Cardiac muscle cell (in vitro differentiated cells and primary cell): ENCODE data around the gene TNRC6C. TPM values are rescaled to one million over a fixed set of nuclear protein-coding genes. Genes with fewer than 3 reads are reported as not detected.
A peak's percentile ranks its signal among the peaks of the same experiment; 100 is the strongest.

Experiments used
- DNase-seq, 2 donors: peaks; one replicate each; pipeline versions ENCODE4 v3.0.0 to v3.0.0-alpha.2; 2010 to 2017; ENCODE audit warnings: low read depth in 1 of 2, low spot score in 1 of 2
- H3K27ac ChIP-seq: fragments of 200-600 bp; sonication (generic); 2 replicates; pipeline ENCODE4 v1.5.1; 2016
- H3K27me3 ChIP-seq: fragments of 200-600 bp; sonication (generic); 2 replicates; pipeline ENCODE4 v1.6.0; 2016; ENCODE audit warnings: control low read depth
- H3K36me3 ChIP-seq: fragments of 200-600 bp; sonication (generic); 2 replicates; pipeline ENCODE4 v1.5.1; 2016; ENCODE audit warnings: control low read depth
- H3K4me1 ChIP-seq: fragments of 200-600 bp; sonication (generic); 2 replicates; pipeline ENCODE4 v1.8.1; 2017; ENCODE audit warnings: low read depth, mild to moderate bottlenecking, mixed run types
- H3K4me3 ChIP-seq: fragments of 200-600 bp; sonication (generic); 2 replicates; pipeline ENCODE4 v1.5.1; 2016; ENCODE audit warnings: mild to moderate bottlenecking
- H3K9me3 ChIP-seq: fragments of 200-600 bp; sonication (generic); 2 replicates; pipeline ENCODE4 v1.5.1; 2017; ENCODE audit warnings: low read depth, mild to moderate bottlenecking, control low read depth
- CTCF ChIP-seq: IDR thresholded peaks from 2 replicates; pipeline ENCODE4 v1.5.1; 2012; ENCODE audit warnings: low read depth, mild to moderate bottlenecking, low read length
- polyA plus RNA-seq: library from polyadenylated mRNA; unstranded; fragments of >200 nt; fragmentation: Nextera tagmentation; extraction: Ambion mirVana; gene quantifications from 2 replicates; pipeline ENCODE4 v1.2.1, GENCODE V29; 2016
- total RNA-seq: library from RNA; depleted of rRNA; stranded (reverse); fragments of >200 nt; gene quantifications from 2 replicates; pipeline ENCODE4 v1.2.3, GENCODE V29; 2016

TNRC6C gene
- total and polyA plus RNA-seq, 2 experiments from 2014 or later, result 6.5 to 13.3 TPM

- H3K27me3 ChIP-seq, result no peaks in the 10 kb centered on the region
- peaks cover 11% of the 10 kb centered on the region for H3K4me1 ChIP-seq
- peak overlapping the region; percentile 16 for H3K4me3 ChIP-seq
- H3K36me3 ChIP-seq, result no peaks in the 10 kb centered on the region
- TF ChIP-seq CTCF, result no peak
- DNase-seq, result no peak
- H3K27ac ChIP-seq, result no peak overlapping the region
- H3K9me3 ChIP-seq, result no peaks in the 10 kb centered on the region
Observed at GRCh38 chr17:78131172-78132083, 172.9 kb downstream of the TNRC6C start.

- Histone ChIP-seq H3K4me1 (peaks cover 4% of the 10 kb centered on the region), H3K27ac (no peak overlapping the region), H3K36me3 (no peaks in the 10 kb centered on the region), H3K9me3 (no peaks in the 10 kb centered on the region), H3K4me3 (peak overlapping the region; percentile 16), H3K27me3 (no peaks in the 10 kb centered on the region)
- peak in 1 of 2 donors; percentile 48 for DNase-seq
- TF ChIP-seq CTCF, result no peak
Observed at GRCh38 chr17:78132084-78132676, 173.7 kb downstream of the TNRC6C start.

- Histone ChIP-seq H3K4me1 (peaks cover 4% of the 10 kb centered on the region), H3K4me3 (no peak overlapping the region), H3K9me3 (no peaks in the 10 kb centered on the region), H3K27me3 (no peaks in the 10 kb centered on the region), H3K27ac (no peak overlapping the region), H3K36me3 (no peaks in the 10 kb centered on the region)
- no peak for DNase-seq
- no peak for TF ChIP-seq CTCF
Observed at GRCh38 chr17:78132767-78133178, 174.3 kb downstream of the TNRC6C start.

- H3K27ac ChIP-seq, result no peak overlapping the region
- H3K9me3 ChIP-seq, result no peaks in the 10 kb centered on the region
- TF ChIP-seq CTCF, result no peak
- no peaks in the 10 kb centered on the region for H3K27me3 ChIP-seq
- no peaks in the 10 kb centered on the region for H3K36me3 ChIP-seq
- DNase-seq, result no peak
- peaks cover 4% of the 10 kb centered on the region for H3K4me1 ChIP-seq
- H3K4me3 ChIP-seq, result no peak overlapping the region
Observed at GRCh38 chr17:78133179-78133951, 174.9 kb downstream of the TNRC6C start.
